NB4 (cell line): Measurements from ENCODE around the gene P2RY12.

Experiments used
- CTCF ChIP-seq: IDR thresholded peaks from one replicate; pipeline ENCODE4 v1.5.1; 2012; ENCODE audit warnings: low read depth, low read length
- MAX ChIP-seq: IDR thresholded peaks from 2 replicates; pipeline ENCODE4 v1.6.1; 2011; ENCODE audit warnings: low read depth, low read length
- MYC ChIP-seq: IDR thresholded peaks from 2 replicates; pipeline ENCODE4 v1.6.1; 2011; ENCODE audit warnings: low read depth, low read length
- POLR2A ChIP-seq: IDR thresholded peaks from 2 replicates; pipeline ENCODE4 v1.6.1; 2011; ENCODE audit warnings: mild to moderate bottlenecking; ENCODE audit not compliant: insufficient read length; ENCODE audit errors: extremely low read depth

GRCh38 chr3:151423091-151423490 is 38.5 kb upstream of the P2RY12 start:
- TF ChIP-seq MYC (no peak), CTCF (no peak), POLR2A (no peak), MAX (no peak)
